Measurements from ENCODE around the gene MAN1C1.

Gene MAN1C1

GRCh38 chr1:25765136-25765922 lies 148.7 kb downstream of the MAN1C1 start:
- DNase-seq (ENCODE audit: low read depth), result no peak

- DNase-seq (ENCODE audit: low read depth), result no peak
Observed at GRCh38 chr1:25765923-25766589, 149.5 kb downstream of the MAN1C1 start.

GRCh38 chr1:25766721-25767436 lies 150.3 kb downstream of the MAN1C1 start:
- DNase-seq (ENCODE audit: low read depth), result no peak

GRCh38 chr1:25767437-25767770 lies 150.8 kb downstream of the MAN1C1 start:
- no peak for DNase-seq (ENCODE audit: low read depth)

- no peak for DNase-seq (ENCODE audit: low read depth)
Observed at GRCh38 chr1:25768999-25769398, 152.4 kb downstream of the MAN1C1 start.

GRCh38 chr1:25769625-25770383 lies 153.2 kb downstream of the MAN1C1 start:
- DNase-seq (ENCODE audit: low read depth), result no peak

- no peak for DNase-seq (ENCODE audit: low read depth)
Observed at GRCh38 chr1:25770541-25771220, 154.1 kb downstream of the MAN1C1 start.

GRCh38 chr1:25771221-25772114 lies 154.9 kb downstream of the MAN1C1 start:
- DNase-seq (ENCODE audit: low read depth), result no peak

- DNase-seq (ENCODE audit: low read depth), result no peak
Observed at GRCh38 chr1:25772164-25772563, 155.6 kb downstream of the MAN1C1 start.

GRCh38 chr1:25772692-25773245 lies 156.2 kb downstream of the MAN1C1 start:
- DNase-seq (ENCODE audit: low read depth), result no peak

GRCh38 chr1:25773441-25774125 lies 157.0 kb downstream of the MAN1C1 start:
- no peak for DNase-seq (ENCODE audit: low read depth)

GRCh38 chr1:25774206-25774803 lies 157.7 kb downstream of the MAN1C1 start:
- DNase-seq (ENCODE audit: low read depth), result no peak

GRCh38 chr1:25774921-25775771 lies 158.6 kb downstream of the MAN1C1 start:
- peak; percentile 75 for DNase-seq (ENCODE audit: low read depth)

- DNase-seq (ENCODE audit: low read depth), result no peak
Observed at GRCh38 chr1:25779388-25779787, 162.8 kb downstream of the MAN1C1 start.

- no peak for DNase-seq (ENCODE audit: low read depth)
Observed at GRCh38 chr1:25779894-25780293, 163.3 kb downstream of the MAN1C1 start.

- no peak for DNase-seq (ENCODE audit: low read depth)
Observed at GRCh38 chr1:25780318-25781129, 163.9 kb downstream of the MAN1C1 start.

- no peak for DNase-seq (ENCODE audit: low read depth)
Observed at GRCh38 chr1:25781130-25781433, 164.5 kb downstream of the MAN1C1 start.

Measured in activated T-cell treated with anti-CD3 and anti-CD28 coated beads for 48 hours (primary cell).